Peyer's patch (tissue), 4 donors: ENCODE data around the gene WDR7.

Experiments
- POLR2A ChIP-seq, 2 donors: fragments of 450-650 bp; IDR thresholded peaks; one replicate each; pipeline ENCODE4 v1.5.1; 2017; ENCODE audit warnings: antibody characterized with exemption in 2 of 2, mild to moderate bottlenecking in 2 of 2, moderate library complexity in 2 of 2
- TF ChIP-seq, protein P1 (sequence below), 6 experiments: fragments of 450-650 bp in 4 of 6; fragments of 200-600 bp in 2 of 6; sonication (generic) in 1 of 6; IDR thresholded peaks; one replicate each; pipeline ENCODE4 v1.5.1; 2017 to 2019; ENCODE audit warnings: antibody characterized with exemption in 6 of 6, mild to moderate bottlenecking in 3 of 6, moderate library complexity in 1 of 6

DNA sequence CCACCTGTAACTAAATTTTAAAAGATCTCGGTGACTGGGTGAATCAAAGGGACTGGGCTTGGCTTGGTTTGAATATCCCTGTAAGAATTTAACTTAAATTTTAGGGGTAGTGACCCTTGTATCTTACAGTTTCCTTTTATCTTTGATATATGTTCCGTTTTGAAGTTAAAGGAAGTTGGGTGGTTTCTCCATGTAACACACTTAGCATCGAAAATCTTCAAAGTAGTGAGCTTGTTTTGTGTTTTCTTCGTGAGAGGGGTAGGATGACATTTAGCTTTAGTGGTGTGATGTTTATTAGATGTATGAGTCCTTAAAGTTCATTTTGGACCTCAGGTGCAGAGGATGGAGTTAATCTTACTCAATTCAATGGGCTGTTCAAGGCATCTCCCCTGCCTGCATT lies 1.6 kb downstream of the WDR7 start:
- TF ChIP-seq, protein P1, sequence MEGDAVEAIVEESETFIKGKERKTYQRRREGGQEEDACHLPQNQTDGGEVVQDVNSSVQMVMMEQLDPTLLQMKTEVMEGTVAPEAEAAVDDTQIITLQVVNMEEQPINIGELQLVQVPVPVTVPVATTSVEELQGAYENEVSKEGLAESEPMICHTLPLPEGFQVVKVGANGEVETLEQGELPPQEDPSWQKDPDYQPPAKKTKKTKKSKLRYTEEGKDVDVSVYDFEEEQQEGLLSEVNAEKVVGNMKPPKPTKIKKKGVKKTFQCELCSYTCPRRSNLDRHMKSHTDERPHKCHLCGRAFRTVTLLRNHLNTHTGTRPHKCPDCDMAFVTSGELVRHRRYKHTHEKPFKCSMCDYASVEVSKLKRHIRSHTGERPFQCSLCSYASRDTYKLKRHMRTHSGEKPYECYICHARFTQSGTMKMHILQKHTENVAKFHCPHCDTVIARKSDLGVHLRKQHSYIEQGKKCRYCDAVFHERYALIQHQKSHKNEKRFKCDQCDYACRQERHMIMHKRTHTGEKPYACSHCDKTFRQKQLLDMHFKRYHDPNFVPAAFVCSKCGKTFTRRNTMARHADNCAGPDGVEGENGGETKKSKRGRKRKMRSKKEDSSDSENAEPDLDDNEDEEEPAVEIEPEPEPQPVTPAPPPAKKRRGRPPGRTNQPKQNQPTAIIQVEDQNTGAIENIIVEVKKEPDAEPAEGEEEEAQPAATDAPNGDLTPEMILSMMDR (IDR thresholded peaks at IDR 0.05): no peak
- TF ChIP-seq POLR2A (IDR thresholded peaks at IDR 0.05): no peak
